A549 (cell line): ENCODE results near the gene SLC48A1. TPM values are rescaled to one million over a fixed set of nuclear protein-coding genes. Genes with fewer than 3 reads are reported as not detected.

Experiments
- ATAC-seq, 2 experiments: fragments of 200-7000 bp in 1 of 2; fragments of >200 bp in 1 of 2; cut with Nextera tagmentation in 1 of 2; cut with Tn5 transposase in 1 of 2; 3 replicates each; pipeline versions ENCODE4 v1.8.0 to v1.9.1; 2018 to 2020; ENCODE audit warnings: mild to moderate bottlenecking in 1 of 2, moderate library complexity in 1 of 2
- CTCF ChIA-PET: fragments of 300-600 bp; sonication (Branson Sonifier 250); formaldehyde crosslinking; extraction: SDS; loops from one replicate; lab custom pipeline; 2021; ENCODE audit warnings: antibody characterized with exemption, inconsistent platforms; lab: Yijun Ruan, JAX
- POLR2A ChIA-PET: fragments of 350-600 bp; formaldehyde crosslinking; extraction: SDS; loops from one replicate; lab custom pipeline; 2021; ENCODE audit warnings: antibody characterized with exemption, inconsistent platforms; lab: Yijun Ruan, JAX
- DNase-seq, 2 experiments: peaks; one replicate each; pipeline versions ENCODE4 v3.0.0 to v3.0.0-alpha.2; 2011 to 2016; ENCODE audit warnings: low read depth in 1 of 2, low spot score in 1 of 2
- FAIRE-seq: peaks from 2 replicates; lab custom pipeline; 2011; peaks lifted over from hg19 to GRCh38; lab: Jason Lieb, UNC
- H3K27ac ChIP-seq, 2 experiments: fragments of >200 bp; sonication (Bioruptor Twin); formaldehyde crosslinking; 3 replicates each; pipeline ENCODE4 v1.5.1; 2016 to 2017
- H3K4me1 ChIP-seq: fragments of >200 bp; sonication (Bioruptor Twin); formaldehyde crosslinking; 3 replicates; pipeline ENCODE4 v1.6.1; 2016
- H3K4me2 ChIP-seq: fragments of >200 bp; sonication (Bioruptor Twin); formaldehyde crosslinking; 3 replicates; pipeline ENCODE4 v1.6.1; 2016
- H3K4me3 ChIP-seq: fragments of >200 bp; sonication (Bioruptor Twin); formaldehyde crosslinking; 3 replicates; pipeline ENCODE4 v1.5.1; 2016
- H3K9me3 ChIP-seq: fragments of >200 bp; sonication (Bioruptor Twin); formaldehyde crosslinking; 3 replicates; pipeline ENCODE4 v1.6.1; 2016
- CBX8 ChIP-seq: fragments of 200-600 bp; sonication (generic); IDR thresholded peaks from 2 replicates; pipeline ENCODE4 v1.6.1; 2016
- CEBPB ChIP-seq, 2 experiments: fragments of >200 bp in 1 of 2; sonication (Bioruptor Twin) in 1 of 2; formaldehyde crosslinking in 1 of 2; IDR thresholded peaks; 2 replicates each; pipeline ENCODE4 v1.6.1; 2012 to 2016
- CHD2 ChIP-seq: fragments of 150-350 bp; IDR thresholded peaks from 2 replicates; pipeline ENCODE4 v1.6.1; 2014; ENCODE audit warnings: low read length; ENCODE audit not compliant: partially characterized antibody
- CHD4 ChIP-seq: fragments of 200-600 bp; sonication (generic); IDR thresholded peaks from 2 replicates; pipeline ENCODE4 v1.6.1; 2016; ENCODE audit warnings: antibody characterized with exemption, mild to moderate bottlenecking, borderline replicate concordance
- EHF ChIP-seq: fragments of 250-450 bp; sonication (Bioruptor Pico); IDR thresholded peaks from 2 replicates; pipeline ENCODE4 v1.5.0; 2020; ENCODE audit warnings: mild to moderate bottlenecking
- ESRRA ChIP-seq: fragments of 150-350 bp; IDR thresholded peaks from 2 replicates; pipeline ENCODE4 v1.6.1; 2014; ENCODE audit warnings: mild to moderate bottlenecking, low read length, borderline replicate concordance
- GATA3 ChIP-seq: IDR thresholded peaks from 2 replicates; pipeline ENCODE4 v1.6.1; 2012; ENCODE audit warnings: borderline replicate concordance
- HDAC2 ChIP-seq: fragments of 200-600 bp; sonication (generic); IDR thresholded peaks from 2 replicates; pipeline ENCODE4 v1.6.1; 2016
- HEYL ChIP-seq: fragments of 250-450 bp; sonication (Bioruptor Pico); IDR thresholded peaks from 2 replicates; pipeline ENCODE4 v1.8.0; 2021; ENCODE audit warnings: mild to moderate bottlenecking, moderate library complexity
- HOXB5 ChIP-seq: fragments of 250-450 bp; sonication (Bioruptor Pico); IDR thresholded peaks from 2 replicates; pipeline ENCODE4 v1.5.0; 2020; ENCODE audit warnings: mild to moderate bottlenecking, moderate library complexity
- JUNB ChIP-seq: fragments of >200 bp; sonication (Bioruptor Twin); formaldehyde crosslinking; IDR thresholded peaks from 2 replicates; pipeline ENCODE4 v1.6.1; 2016
- KDM5A ChIP-seq: fragments of 200-600 bp; sonication (generic); IDR thresholded peaks from 2 replicates; pipeline ENCODE4 v1.6.1; 2016; ENCODE audit warnings: antibody characterized with exemption, mild to moderate bottlenecking
- NPAS2 ChIP-seq: fragments of 250-450 bp; sonication (Bioruptor Pico); IDR thresholded peaks from 2 replicates; pipeline ENCODE4 v1.8.0; 2022; ENCODE audit warnings: mild to moderate bottlenecking, moderate library complexity, borderline replicate concordance
- PHF8 ChIP-seq: fragments of 200-600 bp; sonication (generic); IDR thresholded peaks from 2 replicates; pipeline ENCODE4 v1.6.1; 2016; ENCODE audit warnings: low read depth, mild to moderate bottlenecking, antibody characterized with exemption, moderate library complexity, borderline replicate concordance
- RAD21 ChIP-seq, 2 experiments: fragments of >200 bp in 1 of 2; sonication (Bioruptor Twin) in 1 of 2; formaldehyde crosslinking in 1 of 2; IDR thresholded peaks in 1 of 2; conservative IDR thresholded peaks in 1 of 2; 2 replicates in 1 of 2; 3 replicates in 1 of 2; pipeline ENCODE4 v1.6.1; 2012 to 2018; ENCODE audit warnings: inconsistent platforms in 1 of 2
- RARB ChIP-seq: fragments of 250-450 bp; sonication (Bioruptor Pico); IDR thresholded peaks from 2 replicates; pipeline ENCODE4 v1.8.0; 2021; ENCODE audit warnings: mild to moderate bottlenecking, moderate library complexity
- RCOR1 ChIP-seq: fragments of 150-350 bp; IDR thresholded peaks from 2 replicates; pipeline ENCODE4 v1.6.1; 2014; ENCODE audit warnings: antibody characterized with exemption, low read length, low read depth
- ZFP36 ChIP-seq: fragments of 450-650 bp; IDR thresholded peaks from 2 replicates; pipeline ENCODE4 v1.6.1; 2014; ENCODE audit warnings: borderline replicate concordance; ENCODE audit not compliant: partially characterized antibody
- ZNF302 ChIP-seq: fragments of 250-450 bp; sonication (Bioruptor Pico); IDR thresholded peaks from 2 replicates; pipeline ENCODE4 v1.9.0; 2021; ENCODE audit warnings: inconsistent platforms, mild to moderate bottlenecking, moderate library complexity
- WGBS: methylation state at CpG from one replicate; pipeline ENCODE4 v1.1.6; 2017; ENCODE audit errors: missing lambda C conversion rate; 5-methylcytosine and 5-hydroxymethylcytosine counted together
- polyA plus RNA-seq, 4 experiments: library from polyadenylated mRNA; depleted of rRNA in 3 of 4; stranded (reverse); fragments of >200 nt; fragmentation: RNase III in 1 of 4; extraction: RNeasy Plus Mini Kit Qiagen cat#74134 plus additional on column Dnase treatment in 1 of 4; gene quantifications; 2 replicates in 3 of 4; 3 replicates in 1 of 4; pipeline ENCODE4 v1.2.3, GENCODE V29; 2011 to 2017
- TF ChIP-seq, protein P1 (sequence below): fragments of 150-350 bp; IDR thresholded peaks from 2 replicates; pipeline ENCODE4 v1.6.1; 2014; ENCODE audit warnings: low read depth, mild to moderate bottlenecking, low read length
- TF ChIP-seq, protein P2 (sequence below): fragments of 250-450 bp; sonication (Bioruptor Pico); IDR thresholded peaks from 2 replicates; pipeline ENCODE4 v1.5.0; 2021; ENCODE audit warnings: mild to moderate bottlenecking, moderate library complexity, borderline replicate concordance
- TF ChIP-seq, protein P3 (sequence below): fragments of 200-600 bp; sonication (generic); IDR thresholded peaks from 2 replicates; pipeline ENCODE4 v1.6.1; 2016; ENCODE audit warnings: antibody characterized with exemption, mild to moderate bottlenecking, moderate library complexity
- TF ChIP-seq, protein P4 (sequence below): fragments of >200 bp; sonication (Bioruptor Twin); formaldehyde crosslinking; IDR thresholded peaks from 2 replicates; pipeline ENCODE4 v1.6.1; 2016
- TF ChIP-seq, protein P5 (sequence below): fragments of 450-650 bp; IDR thresholded peaks from 2 replicates; pipeline ENCODE4 v1.6.1; 2014; ENCODE audit warnings: antibody characterized with exemption
- TF ChIP-seq, protein P6 (sequence below): fragments of >200 bp; sonication (Bioruptor Twin); formaldehyde crosslinking; IDR thresholded peaks from 3 replicates; pipeline ENCODE4 v1.6.1; 2016
- TF ChIP-seq, protein P7 (sequence below): IDR thresholded peaks from 2 replicates; pipeline ENCODE4 v1.6.1; 2012

Gene SLC48A1
- polyA plus RNA-seq, 2 of the 4 experiments (the other 2 are of a cell fraction), result 25.1 to 32.6 TPM

DNA sequence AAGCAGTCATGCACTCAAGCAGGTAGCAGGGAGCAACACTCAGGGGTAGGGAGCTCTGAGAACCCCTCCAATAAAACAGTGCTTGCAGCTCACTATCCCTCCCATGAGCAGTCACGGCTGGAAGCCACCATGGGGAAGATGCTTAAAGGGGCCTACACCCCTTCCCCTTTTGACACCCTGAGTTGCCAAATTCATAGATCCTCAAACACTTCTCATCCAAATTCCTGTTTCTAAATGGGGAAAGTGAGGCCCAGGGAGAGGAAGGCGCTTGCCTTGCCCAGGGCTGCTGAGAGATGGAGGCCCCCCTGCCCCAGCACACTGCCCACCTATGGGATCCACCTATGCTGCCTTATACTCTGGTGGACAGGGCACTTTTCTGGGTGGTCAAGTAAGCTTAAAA, 40.5 kb upstream of the SLC48A1 start:
- no peak for FAIRE-seq
- H3K4me3 ChIP-seq, result no peak overlapping the region
- ChIA-PET CTCF (interaction anchor here (1.1 to 43.9 kb wide), 9 partner anchors 9 to 116 kb away, joined by 3 to 1399 read pairs (median 6); partner anchors contain the start of genes RAPGEF3 and SLC48A1), POLR2A (no interaction called here)
- WGBS, result 63% methylated on average over 2 of the region's 2 CpGs
- no peak for DNase-seq
- no peak for TF ChIP-seq CBX8
- TF ChIP-seq, protein P1, sequence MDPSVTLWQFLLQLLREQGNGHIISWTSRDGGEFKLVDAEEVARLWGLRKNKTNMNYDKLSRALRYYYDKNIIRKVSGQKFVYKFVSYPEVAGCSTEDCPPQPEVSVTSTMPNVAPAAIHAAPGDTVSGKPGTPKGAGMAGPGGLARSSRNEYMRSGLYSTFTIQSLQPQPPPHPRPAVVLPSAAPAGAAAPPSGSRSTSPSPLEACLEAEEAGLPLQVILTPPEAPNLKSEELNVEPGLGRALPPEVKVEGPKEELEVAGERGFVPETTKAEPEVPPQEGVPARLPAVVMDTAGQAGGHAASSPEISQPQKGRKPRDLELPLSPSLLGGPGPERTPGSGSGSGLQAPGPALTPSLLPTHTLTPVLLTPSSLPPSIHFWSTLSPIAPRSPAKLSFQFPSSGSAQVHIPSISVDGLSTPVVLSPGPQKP, result no peak
- TF ChIP-seq GATA3, result no peak
- TF ChIP-seq CHD4, result no peak
- no peak for TF ChIP-seq NPAS2 (CRISPR knock-in tag)
- TF ChIP-seq, protein P2, sequence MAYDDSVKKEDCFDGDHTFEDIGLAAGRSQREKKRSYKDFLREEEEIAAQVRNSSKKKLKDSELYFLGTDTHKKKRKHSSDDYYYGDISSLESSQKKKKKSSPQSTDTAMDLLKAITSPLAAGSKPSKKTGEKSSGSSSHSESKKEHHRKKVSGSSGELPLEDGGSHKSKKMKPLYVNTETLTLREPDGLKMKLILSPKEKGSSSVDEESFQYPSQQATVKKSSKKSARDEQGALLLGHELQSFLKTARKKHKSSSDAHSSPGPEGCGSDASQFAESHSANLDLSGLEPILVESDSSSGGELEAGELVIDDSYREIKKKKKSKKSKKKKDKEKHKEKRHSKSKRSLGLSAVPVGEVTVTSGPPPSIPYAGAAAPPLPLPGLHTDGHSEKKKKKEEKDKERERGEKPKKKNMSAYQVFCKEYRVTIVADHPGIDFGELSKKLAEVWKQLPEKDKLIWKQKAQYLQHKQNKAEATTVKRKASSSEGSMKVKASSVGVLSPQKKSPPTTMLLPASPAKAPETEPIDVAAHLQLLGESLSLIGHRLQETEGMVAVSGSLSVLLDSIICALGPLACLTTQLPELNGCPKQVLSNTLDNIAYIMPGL (CRISPR knock-in tag), result no peak
- no peak for TF ChIP-seq HOXB5 (CRISPR knock-in tag)
- no peak for TF ChIP-seq RCOR1
- TF ChIP-seq ESRRA, result no peak
- TF ChIP-seq, protein P3, sequence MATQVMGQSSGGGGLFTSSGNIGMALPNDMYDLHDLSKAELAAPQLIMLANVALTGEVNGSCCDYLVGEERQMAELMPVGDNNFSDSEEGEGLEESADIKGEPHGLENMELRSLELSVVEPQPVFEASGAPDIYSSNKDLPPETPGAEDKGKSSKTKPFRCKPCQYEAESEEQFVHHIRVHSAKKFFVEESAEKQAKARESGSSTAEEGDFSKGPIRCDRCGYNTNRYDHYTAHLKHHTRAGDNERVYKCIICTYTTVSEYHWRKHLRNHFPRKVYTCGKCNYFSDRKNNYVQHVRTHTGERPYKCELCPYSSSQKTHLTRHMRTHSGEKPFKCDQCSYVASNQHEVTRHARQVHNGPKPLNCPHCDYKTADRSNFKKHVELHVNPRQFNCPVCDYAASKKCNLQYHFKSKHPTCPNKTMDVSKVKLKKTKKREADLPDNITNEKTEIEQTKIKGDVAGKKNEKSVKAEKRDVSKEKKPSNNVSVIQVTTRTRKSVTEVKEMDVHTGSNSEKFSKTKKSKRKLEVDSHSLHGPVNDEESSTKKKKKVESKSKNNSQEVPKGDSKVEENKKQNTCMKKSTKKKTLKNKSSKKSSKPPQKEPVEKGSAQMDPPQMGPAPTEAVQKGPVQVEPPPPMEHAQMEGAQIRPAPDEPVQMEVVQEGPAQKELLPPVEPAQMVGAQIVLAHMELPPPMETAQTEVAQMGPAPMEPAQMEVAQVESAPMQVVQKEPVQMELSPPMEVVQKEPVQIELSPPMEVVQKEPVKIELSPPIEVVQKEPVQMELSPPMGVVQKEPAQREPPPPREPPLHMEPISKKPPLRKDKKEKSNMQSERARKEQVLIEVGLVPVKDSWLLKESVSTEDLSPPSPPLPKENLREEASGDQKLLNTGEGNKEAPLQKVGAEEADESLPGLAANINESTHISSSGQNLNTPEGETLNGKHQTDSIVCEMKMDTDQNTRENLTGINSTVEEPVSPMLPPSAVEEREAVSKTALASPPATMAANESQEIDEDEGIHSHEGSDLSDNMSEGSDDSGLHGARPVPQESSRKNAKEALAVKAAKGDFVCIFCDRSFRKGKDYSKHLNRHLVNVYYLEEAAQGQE, result no peak
- TF ChIP-seq, protein P4, sequence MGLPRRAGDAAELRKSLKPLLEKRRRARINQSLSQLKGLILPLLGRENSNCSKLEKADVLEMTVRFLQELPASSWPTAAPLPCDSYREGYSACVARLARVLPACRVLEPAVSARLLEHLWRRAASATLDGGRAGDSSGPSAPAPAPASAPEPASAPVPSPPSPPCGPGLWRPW, result no peak
- no peak for TF ChIP-seq ZFP36
- H3K4me2 ChIP-seq, result no peak overlapping the region
- ATAC-seq, result no peak
- H3K4me1 ChIP-seq, result no peaks in the 10 kb centered on the region
- H3K27ac ChIP-seq, result no peak overlapping the region
- H3K9me3 ChIP-seq, result no peaks in the 10 kb centered on the region

DNA sequence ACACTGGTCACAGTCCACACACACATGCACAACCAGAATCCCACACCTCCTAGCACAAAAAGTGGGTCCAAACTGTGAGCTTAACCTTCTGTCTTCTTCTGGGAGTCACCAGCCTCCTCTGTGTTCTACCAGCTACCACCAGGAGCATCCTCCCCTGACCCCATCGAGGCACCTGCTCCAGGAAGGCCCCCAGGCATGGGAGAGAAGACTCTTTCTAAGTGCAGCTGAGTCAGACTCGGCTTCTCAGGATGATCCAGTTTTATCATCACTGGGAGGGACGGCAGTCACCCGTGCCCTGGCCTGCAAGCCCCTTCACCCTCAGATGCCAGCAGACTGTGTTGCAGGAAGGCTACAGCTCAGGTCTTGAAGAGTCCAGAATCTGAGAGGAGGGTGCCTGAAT, 39.9 kb upstream of the SLC48A1 start:
- ChIA-PET POLR2A (no interaction called here), CTCF (interaction anchor here (0.6 to 43.9 kb wide), 11 partner anchors 8 to 228 kb away, joined by 3 to 1399 read pairs (median 4); partner anchors contain the start of genes RAPGEF3 and SLC48A1)
- FAIRE-seq (no peak), ATAC-seq (no peak), DNase-seq (no peak)
- TF ChIP-seq, protein P1, result no peak
- TF ChIP-seq ZNF302 (CRISPR knock-in tag) (no peak), CEBPB (IDR thresholded peaks at IDR 0.05) (no peak), RARB (no peak), KDM5A (no peak), CHD2 (no peak), HEYL (no peak), EHF (CRISPR knock-in tag) (no peak), PHF8 (no peak), HDAC2 (no peak), JUNB (no peak), RAD21 (conservative IDR thresholded peaks at IDR 0.05 in 1 of 2, IDR thresholded peaks at IDR 0.05 in 1 of 2) (no peak)
- TF ChIP-seq, protein P5, sequence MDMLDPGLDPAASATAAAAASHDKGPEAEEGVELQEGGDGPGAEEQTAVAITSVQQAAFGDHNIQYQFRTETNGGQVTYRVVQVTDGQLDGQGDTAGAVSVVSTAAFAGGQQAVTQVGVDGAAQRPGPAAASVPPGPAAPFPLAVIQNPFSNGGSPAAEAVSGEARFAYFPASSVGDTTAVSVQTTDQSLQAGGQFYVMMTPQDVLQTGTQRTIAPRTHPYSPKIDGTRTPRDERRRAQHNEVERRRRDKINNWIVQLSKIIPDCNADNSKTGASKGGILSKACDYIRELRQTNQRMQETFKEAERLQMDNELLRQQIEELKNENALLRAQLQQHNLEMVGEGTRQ, result no peak
- TF ChIP-seq, protein P6, sequence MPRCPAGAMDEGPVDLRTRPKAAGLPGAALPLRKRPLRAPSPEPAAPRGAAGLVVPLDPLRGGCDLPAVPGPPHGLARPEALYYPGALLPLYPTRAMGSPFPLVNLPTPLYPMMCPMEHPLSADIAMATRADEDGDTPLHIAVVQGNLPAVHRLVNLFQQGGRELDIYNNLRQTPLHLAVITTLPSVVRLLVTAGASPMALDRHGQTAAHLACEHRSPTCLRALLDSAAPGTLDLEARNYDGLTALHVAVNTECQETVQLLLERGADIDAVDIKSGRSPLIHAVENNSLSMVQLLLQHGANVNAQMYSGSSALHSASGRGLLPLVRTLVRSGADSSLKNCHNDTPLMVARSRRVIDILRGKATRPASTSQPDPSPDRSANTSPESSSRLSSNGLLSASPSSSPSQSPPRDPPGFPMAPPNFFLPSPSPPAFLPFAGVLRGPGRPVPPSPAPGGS, result no peak
- TF ChIP-seq, protein P7, sequence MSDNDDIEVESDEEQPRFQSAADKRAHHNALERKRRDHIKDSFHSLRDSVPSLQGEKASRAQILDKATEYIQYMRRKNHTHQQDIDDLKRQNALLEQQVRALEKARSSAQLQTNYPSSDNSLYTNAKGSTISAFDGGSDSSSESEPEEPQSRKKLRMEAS, result no peak
- no peak overlapping the region for H3K4me3 ChIP-seq
- H3K9me3 ChIP-seq, result no peaks in the 10 kb centered on the region
- no peak overlapping the region for H3K4me2 ChIP-seq
- no peaks in the 10 kb centered on the region for H3K4me1 ChIP-seq
- H3K27ac ChIP-seq, result no peak overlapping the region
- WGBS, result 29% methylated on average over 4 of the region's 4 CpGs
